ENCODE data around the gene ZBTB45. TPM values are rescaled to one million over a fixed set of nuclear protein-coding genes. Genes with fewer than 3 reads are reported as not detected.

The ZBTB45 gene
- total and polyA plus RNA-seq, 9 of the 15 experiments (the other 6 are each of a cell fraction or from before 2014, with no cell fraction given), result 0.08 to 16.1 (median 1.8) TPM

GRCh38 chr19:58559275-58560006, 39.8 kb upstream of the ZBTB45 start (continued):
- TF ChIP-seq FOXA1 (IDR thresholded peaks at IDR 0.05; ENCODE audit: borderline replicate concordance), result no peak
- TF ChIP-seq THAP7 (CRISPR knock-in tag; IDR thresholded peaks at IDR 0.05), result peak; percentile 68; the same call in 1 of the 2 replicates
- no peak for TF ChIP-seq SIX5 (IDR thresholded peaks at IDR 0.05; ENCODE audit: borderline replicate concordance in 1 of 2, insufficient read depth in 1 of 2, low read depth in 1 of 2, low read length in 2 of 2)
- no peak; a peak in 1 of 4 replicates for TF ChIP-seq CSDE1 (IDR thresholded peaks at IDR 0.05)
- 0 out of 2 replicates have a peak, but pooled peaks have one; percentile 22 for TF ChIP-seq TCF3 (CRISPR knock-in tag; IDR thresholded peaks at IDR 0.05)
- TF ChIP-seq ZNF224 (CRISPR knock-in tag; IDR thresholded peaks at IDR 0.05), result no peak
- TF ChIP-seq HMGXB4 (CRISPR knock-in tag; IDR thresholded peaks at IDR 0.05), result no peak
- TF ChIP-seq MAX (CRISPR knock-in tag; IDR thresholded peaks at IDR 0.05), result peak; percentile 88
- TF ChIP-seq ETV5 (CRISPR knock-in tag; IDR thresholded peaks at IDR 0.05; ENCODE audit: low read depth), result 0 out of 2 replicates have a peak, but pooled peaks have one; percentile 33
- TF ChIP-seq CEBPZ (IDR thresholded peaks at IDR 0.05; ENCODE audit: borderline replicate concordance, low read depth, low read length), result no peak
- no peak for TF ChIP-seq CLOCK (CRISPR knock-in tag; IDR thresholded peaks at IDR 0.05; ENCODE audit: borderline replicate concordance)
- no peak for TF ChIP-seq RHOXF2B (CRISPR knock-in tag; conservative IDR thresholded peaks at IDR 0.05)
- no peak for TF ChIP-seq ZEB2 (IDR thresholded peaks at IDR 0.05)
- TF ChIP-seq FOXA3 (CRISPR knock-in tag; conservative IDR thresholded peaks at IDR 0.05 in 1 of 2, IDR thresholded peaks at IDR 0.05 in 1 of 2), result peak in 1 of 2 experiments; percentile 75; a peak in 1 of 4 replicates
- TF ChIP-seq ZNF41 (CRISPR knock-in tag; conservative IDR thresholded peaks at IDR 0.05), result peak; percentile 72; the same call in 1 of the 2 replicates
- peak; percentile 85 for TF ChIP-seq POLR2G (IDR thresholded peaks at IDR 0.05; ENCODE audit: low read depth, low read length)

All from K562 (cell line).